C4-2B (cell line): ENCODE measurements around the gene DGKI.

ENCODE experiments used
- H3K27ac ChIP-seq: fragments of 450-650 bp; 2 replicates; pipeline ENCODE4 v1.5.1; 2017
- ZFX ChIP-seq: fragments of 450-650 bp; IDR thresholded peaks from 2 replicates; pipeline ENCODE4 v1.6.1; 2017
- TF ChIP-seq, protein P1 (sequence below): fragments of 450-650 bp; conservative IDR thresholded peaks from 2 replicates; pipeline ENCODE4 v1.5.1; 2017; ENCODE audit warnings: mild to moderate bottlenecking

The DGKI gene

GRCh38 chr7:137787301-137787976 lies 59.3 kb downstream of the DGKI start:
- H3K27ac ChIP-seq, result no peak overlapping the region
- TF ChIP-seq ZFX, result no peak
- TF ChIP-seq, protein P1, sequence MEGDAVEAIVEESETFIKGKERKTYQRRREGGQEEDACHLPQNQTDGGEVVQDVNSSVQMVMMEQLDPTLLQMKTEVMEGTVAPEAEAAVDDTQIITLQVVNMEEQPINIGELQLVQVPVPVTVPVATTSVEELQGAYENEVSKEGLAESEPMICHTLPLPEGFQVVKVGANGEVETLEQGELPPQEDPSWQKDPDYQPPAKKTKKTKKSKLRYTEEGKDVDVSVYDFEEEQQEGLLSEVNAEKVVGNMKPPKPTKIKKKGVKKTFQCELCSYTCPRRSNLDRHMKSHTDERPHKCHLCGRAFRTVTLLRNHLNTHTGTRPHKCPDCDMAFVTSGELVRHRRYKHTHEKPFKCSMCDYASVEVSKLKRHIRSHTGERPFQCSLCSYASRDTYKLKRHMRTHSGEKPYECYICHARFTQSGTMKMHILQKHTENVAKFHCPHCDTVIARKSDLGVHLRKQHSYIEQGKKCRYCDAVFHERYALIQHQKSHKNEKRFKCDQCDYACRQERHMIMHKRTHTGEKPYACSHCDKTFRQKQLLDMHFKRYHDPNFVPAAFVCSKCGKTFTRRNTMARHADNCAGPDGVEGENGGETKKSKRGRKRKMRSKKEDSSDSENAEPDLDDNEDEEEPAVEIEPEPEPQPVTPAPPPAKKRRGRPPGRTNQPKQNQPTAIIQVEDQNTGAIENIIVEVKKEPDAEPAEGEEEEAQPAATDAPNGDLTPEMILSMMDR, result no peak

DNA sequence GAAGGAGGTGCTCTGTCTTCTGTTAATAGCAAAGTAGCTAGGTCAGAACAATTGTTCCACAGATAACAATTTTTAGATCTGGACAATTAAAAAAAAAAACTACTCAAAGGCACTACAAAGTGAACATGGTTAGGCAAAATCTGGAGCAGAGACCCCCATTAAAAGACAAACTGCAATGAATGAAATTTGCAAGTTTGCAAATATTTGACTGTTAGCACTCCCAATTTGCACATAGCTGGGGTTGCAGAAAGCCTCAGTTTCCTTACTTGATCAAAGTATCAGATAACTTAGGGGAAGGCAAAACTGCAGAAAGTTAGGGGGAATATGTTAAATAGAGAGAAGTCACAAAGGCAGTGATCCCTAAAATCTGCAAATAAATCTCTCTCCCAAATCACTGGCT lies 68.3 kb downstream of the DGKI start:
- H3K27ac ChIP-seq, result no peak overlapping the region
- TF ChIP-seq, protein P1, result no peak
- TF ChIP-seq ZFX, result no peak

GRCh38 chr7:137774793-137775201 lies 72.0 kb downstream of the DGKI start:
- H3K27ac ChIP-seq, result no peak overlapping the region
- TF ChIP-seq, protein P1, result no peak
- TF ChIP-seq ZFX, result no peak

DNA sequence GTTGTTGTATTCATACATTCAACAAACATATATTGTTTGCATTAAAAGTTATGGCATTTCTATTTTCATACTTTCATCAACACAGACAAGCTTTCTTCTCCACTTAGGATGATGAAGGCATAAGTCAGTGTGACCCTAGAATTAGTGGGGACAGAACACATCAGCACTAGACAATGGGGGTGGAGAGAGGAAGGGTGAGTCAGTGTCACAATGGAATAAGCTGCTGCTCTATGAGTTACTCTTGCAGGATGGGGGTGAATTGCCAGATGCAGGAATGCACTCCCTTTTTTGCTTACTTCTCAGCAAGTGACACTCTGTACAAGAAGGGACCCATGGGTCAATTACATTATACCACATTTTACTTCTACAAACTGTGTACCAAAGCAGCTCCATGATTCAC lies 74.0 kb downstream of the DGKI start:
- no peak overlapping the region for H3K27ac ChIP-seq
- TF ChIP-seq, protein P1, result no peak
- no peak for TF ChIP-seq ZFX

DNA sequence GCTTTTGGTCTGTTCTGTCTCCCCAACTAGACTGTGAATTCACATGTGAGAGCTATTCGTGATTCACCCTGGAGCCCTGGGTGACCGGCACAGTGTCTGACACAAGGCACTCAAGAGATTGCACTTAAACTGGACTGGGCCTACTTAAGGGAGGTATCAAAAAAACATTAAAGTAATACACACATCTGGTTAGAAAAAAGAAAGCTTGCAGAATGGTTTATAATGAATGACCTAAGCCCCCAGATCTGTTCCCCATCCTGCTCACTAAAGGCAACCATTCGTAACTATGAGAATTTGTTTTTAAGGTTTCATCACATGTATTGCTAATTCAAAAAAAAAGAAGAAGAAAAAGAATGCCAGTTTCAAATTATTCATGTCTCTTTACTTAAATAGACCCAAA lies 74.5 kb downstream of the DGKI start:
- no peak overlapping the region for H3K27ac ChIP-seq
- no peak for TF ChIP-seq ZFX
- TF ChIP-seq, protein P1, result no peak

GRCh38 chr7:137771679-137772078 lies 75.1 kb downstream of the DGKI start:
- TF ChIP-seq, protein P1, result no peak
- no peak for TF ChIP-seq ZFX
- no peak overlapping the region for H3K27ac ChIP-seq

GRCh38 chr7:137771273-137771672 lies 75.5 kb downstream of the DGKI start:
- no peak overlapping the region for H3K27ac ChIP-seq
- TF ChIP-seq, protein P1, result no peak
- no peak for TF ChIP-seq ZFX
